Body of pancreas (tissue), 4 donors: ENCODE results near the gene WDR45.

Source experiments
- POLR2A ChIP-seq, 3 donors: fragments of 450-650 bp; IDR thresholded peaks; one replicate each; pipeline ENCODE4 v1.6.1; 2016; ENCODE audit warnings: antibody characterized with exemption in 3 of 3, mild to moderate bottlenecking in 2 of 3
- TF ChIP-seq, protein P1 (sequence below), 7 experiments: fragments of 450-650 bp in 4 of 7; fragments of 200-600 bp in 3 of 7; sonication (generic) in 3 of 7; IDR thresholded peaks; one replicate each; pipeline ENCODE4 v1.5.1; 2016 to 2019; ENCODE audit warnings: antibody characterized with exemption in 7 of 7

- TF ChIP-seq, protein P1, sequence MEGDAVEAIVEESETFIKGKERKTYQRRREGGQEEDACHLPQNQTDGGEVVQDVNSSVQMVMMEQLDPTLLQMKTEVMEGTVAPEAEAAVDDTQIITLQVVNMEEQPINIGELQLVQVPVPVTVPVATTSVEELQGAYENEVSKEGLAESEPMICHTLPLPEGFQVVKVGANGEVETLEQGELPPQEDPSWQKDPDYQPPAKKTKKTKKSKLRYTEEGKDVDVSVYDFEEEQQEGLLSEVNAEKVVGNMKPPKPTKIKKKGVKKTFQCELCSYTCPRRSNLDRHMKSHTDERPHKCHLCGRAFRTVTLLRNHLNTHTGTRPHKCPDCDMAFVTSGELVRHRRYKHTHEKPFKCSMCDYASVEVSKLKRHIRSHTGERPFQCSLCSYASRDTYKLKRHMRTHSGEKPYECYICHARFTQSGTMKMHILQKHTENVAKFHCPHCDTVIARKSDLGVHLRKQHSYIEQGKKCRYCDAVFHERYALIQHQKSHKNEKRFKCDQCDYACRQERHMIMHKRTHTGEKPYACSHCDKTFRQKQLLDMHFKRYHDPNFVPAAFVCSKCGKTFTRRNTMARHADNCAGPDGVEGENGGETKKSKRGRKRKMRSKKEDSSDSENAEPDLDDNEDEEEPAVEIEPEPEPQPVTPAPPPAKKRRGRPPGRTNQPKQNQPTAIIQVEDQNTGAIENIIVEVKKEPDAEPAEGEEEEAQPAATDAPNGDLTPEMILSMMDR (IDR thresholded peaks at IDR 0.05), result no peak
- no peak for TF ChIP-seq POLR2A (IDR thresholded peaks at IDR 0.05)
Observed at GRCh38 chrX:49089553-49089952, 9.9 kb upstream of the WDR45 start.
